ENCODE results near the gene ATG16L1. TPM values are rescaled to one million over a fixed set of nuclear protein-coding genes. Genes with fewer than 3 reads are reported as not detected.

Gene ATG16L1
- polyA plus RNA-seq, 1 donor = 18.9 TPM

GRCh38 chr2:233261819-233262555, 10.5 kb downstream of the ATG16L1 start:
- no peak for DNase-seq

DNA sequence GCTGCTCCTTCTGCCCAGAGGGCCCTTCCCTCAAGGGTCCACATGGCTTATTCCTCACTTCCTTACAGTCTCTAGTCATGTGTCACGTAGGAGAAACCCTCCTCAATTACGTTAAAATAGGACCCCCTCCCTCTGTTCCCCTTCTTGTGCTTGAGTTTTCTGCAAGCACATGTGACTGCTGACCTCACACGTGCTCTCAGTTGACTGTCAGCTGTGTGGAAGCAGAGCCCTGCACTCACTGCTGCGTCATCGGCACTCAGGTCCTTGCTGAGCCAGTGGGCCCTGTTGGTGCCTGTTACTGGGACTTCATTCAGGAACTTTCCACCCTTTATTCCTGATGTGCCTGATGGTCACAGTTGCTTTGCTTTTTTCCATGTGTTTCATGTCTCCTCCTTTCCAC, 11.1 kb downstream of the ATG16L1 start:
- DNase-seq = no peak

DNA sequence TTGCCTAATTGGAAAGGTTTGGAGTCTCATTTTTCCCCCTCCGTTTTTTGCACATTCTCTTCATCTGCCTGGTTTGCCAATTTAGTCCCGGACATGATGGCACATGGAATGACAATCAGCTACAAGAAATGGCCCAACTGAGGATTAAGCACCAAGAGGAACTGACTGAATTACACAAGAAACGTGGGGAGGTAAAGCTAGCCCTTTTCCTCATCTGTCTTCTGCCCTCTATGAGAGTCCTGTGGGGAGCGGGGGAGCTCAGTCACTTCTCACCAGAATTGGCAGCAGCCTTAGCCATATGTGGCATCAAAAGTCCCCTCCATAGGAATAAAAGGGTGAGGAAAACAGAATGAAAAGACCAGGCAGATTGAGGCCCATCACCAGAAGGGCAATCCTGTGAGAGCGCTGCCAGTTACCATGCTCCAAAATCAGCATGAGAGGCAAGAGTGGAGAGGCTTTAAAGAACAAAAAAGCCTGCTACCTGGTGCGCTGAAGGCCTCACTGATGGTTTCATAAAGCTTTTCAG, 11.6 kb downstream of the ATG16L1 start:
- no peak for DNase-seq

DNA sequence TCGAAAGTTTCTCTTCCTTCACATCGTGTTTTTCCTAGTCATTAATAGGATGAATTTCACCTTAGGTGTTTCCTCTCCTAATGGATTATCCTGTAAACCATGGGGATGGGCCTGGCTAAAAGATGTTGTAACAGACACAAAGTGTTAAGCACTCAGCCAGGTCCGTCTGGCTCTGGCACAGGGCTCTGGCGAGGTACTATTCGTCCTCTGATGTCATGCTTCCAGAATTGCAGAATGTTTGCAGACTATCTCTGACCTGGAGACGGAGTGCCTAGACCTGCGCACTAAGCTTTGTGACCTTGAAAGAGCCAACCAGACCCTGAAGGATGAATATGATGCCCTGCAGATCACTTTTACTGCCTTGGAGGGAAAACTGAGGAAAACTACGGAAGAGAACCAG, 13.2 kb downstream of the ATG16L1 start:
- DNase-seq = no peak

DNA sequence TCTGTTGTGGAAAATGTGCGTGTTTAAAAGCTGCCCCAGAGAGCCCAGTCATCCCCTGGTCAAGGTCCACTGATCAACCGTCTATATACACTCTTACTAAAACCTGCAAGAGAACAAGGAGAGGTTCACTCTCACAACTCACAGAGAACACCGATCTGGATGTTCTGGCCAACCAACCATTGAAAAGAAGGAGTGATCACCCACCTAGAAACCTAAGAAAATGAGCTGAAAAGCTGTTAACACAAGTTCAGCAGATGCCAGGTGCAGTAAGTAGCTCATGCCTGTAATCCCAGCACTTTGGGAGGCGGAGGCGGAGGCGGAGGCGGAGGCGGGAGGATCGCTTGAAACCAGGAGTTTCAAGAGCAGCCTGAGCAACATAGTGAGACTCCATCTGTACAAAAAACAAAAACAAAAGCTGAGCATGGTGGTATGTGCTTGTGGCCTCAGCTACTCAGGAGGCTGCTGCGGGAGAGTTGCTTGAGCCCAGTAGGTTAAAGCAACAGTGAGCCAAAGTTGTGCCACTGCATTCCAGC, 14.5 kb downstream of the ATG16L1 start:
- no peak for DNase-seq

GRCh38 chr2:233266481-233266880, 15.0 kb downstream of the ATG16L1 start:
- no peak for DNase-seq

GRCh38 chr2:233267516-233268245, 16.2 kb downstream of the ATG16L1 start:
- DNase-seq = no peak

- no peak for DNase-seq
Observed at GRCh38 chr2:233270366-233270765, 18.9 kb downstream of the ATG16L1 start.

DNA sequence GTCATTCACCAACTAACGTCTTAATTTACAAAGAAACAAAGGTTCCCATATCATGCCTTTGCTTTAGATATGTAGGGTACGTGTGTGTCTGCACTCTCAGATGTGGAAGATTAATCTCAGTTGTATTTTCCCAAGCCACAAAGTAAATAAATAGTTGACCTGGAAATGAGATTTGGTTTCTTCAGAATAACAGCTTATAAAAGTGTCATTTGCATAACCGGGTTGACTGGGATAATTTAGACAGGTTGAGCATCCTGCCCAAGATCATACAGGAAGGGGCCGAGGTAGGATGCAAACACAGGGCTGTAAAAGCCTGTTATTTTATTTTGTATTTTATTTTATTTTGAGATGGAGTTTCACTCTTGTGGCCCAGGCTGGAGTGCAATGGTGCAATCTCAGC, 19.5 kb downstream of the ATG16L1 start:
- DNase-seq = no peak

DNA sequence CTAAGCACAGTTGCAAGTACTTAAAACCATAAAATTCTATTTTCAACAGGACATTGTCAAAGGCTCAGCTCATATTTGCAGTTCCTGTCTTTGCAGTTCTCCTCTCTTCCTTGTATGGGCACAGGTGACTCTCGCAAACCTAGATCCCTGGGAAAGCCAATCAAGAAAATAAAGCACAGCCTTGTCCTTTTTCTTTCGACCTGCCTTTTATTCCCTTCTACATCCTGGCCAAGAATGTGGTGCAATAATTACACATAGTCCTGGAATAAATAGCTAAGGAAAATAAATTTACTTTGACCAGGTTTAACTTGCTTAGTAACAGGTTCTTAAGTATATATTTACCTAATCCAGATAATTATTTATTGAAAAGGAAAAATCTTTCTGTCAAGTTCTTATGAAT, 20.2 kb downstream of the ATG16L1 start:
- no peak for DNase-seq

- DNase-seq = no peak
Observed at GRCh38 chr2:233273120-233273519, 21.6 kb downstream of the ATG16L1 start.

DNA sequence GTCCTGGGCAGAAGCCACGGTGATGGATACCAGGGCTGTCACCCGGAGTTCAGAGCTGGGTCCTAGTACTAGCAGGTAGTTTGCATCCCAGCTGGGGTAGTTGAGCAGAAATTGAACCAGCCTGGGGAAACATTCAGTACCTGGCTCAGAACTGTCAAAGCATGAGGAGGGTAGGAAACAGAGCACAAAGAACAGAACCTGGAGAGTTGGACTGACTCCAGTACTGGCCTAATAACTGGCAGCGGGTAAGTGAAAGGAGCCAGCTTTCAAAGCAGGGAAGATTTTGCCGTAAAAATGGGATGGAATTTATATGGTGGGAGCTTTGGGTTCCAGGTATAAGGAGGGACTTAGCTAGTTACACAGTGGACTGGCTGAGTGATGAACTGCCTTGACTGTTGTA, 23.8 kb downstream of the ATG16L1 start:
- no peak for DNase-seq

- DNase-seq = no peak
Observed at GRCh38 chr2:233278921-233279320, 27.4 kb downstream of the ATG16L1 start.

DNA sequence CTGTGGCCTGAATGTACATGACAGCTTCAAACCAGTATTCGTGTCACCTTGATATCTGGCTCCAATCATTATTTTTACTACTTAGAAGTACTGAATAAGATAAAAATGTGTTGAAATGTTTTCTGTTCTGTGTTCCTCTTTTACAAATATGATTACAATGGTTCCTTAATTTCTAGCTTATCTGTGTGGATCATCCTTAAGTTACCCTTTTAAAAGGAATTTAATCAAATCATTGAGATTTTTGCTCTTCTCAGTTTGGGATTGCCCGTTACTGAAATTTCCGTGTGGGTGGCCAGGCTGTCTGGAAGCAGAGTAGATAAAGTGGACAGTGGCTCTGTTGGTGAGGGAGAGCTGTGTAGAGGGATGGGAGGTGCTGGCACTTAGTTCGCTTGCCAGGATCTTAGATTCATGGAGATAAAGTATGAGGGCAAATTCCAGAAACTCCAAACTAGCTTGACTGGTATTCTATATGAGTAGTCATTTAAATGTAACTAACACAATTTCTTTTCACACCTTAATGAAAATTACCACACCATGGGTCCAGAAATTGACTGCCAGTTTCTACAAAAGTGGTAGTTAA, 28.7 kb downstream of the ATG16L1 start:
- DNase-seq = no peak

- DNase-seq = no peak
Observed at GRCh38 chr2:233281553-233281952, 30.1 kb downstream of the ATG16L1 start.

DNA sequence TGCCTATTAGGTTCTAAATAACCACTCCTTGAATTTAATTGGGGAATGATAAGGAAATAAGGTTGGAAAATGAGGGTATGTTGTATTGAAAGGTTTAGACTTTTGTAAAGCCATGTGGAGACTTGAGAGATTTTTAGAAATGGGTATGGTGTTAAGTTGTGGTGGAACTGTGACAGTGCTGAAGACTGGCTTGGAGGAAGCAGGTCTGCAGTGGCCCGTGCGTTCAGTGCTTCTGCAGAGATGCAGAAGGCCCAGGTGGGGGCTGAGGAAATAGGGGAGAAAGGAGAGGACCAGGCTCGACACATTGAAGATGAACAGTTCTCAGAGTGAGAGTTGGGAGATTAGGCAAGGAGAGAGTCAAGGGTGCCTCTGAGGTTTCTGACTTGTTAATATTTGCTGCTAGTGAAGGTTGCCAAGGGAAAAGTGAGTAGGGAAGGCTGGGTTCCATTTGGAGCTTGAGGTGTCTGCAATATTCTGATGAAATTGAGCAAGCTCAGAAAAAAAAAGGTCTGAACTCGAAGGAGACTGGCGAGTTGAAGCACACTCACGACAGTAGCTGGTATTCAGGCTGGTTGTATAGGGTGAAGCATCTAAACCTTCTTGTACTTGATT, 30.6 kb downstream of the ATG16L1 start:
- DNase-seq = no peak

- DNase-seq = no peak
Observed at GRCh38 chr2:233285921-233286320, 34.4 kb downstream of the ATG16L1 start.

- no peak for DNase-seq
Observed at GRCh38 chr2:233287871-233288270, 36.4 kb downstream of the ATG16L1 start.

DNA sequence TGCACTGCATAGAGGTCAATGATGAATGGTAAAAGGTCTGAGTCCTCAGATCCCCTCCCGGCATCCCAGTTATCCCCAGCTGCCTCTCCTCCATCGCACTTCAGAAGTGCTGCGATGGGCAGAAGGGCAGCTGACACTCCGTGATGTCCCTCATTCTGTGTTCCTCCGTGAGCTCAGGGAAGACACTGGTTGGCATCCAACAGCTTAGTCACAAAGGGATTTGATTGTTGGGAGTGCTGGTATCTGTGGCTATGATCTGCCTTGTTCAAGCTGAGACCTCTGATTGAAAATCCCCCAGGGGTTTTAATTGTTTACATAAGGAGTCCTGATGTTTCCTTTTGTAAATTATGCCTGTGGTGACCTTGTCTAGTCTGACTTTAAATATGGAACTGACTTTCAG, 37.2 kb downstream of the ATG16L1 start:
- DNase-seq = no peak

DNA sequence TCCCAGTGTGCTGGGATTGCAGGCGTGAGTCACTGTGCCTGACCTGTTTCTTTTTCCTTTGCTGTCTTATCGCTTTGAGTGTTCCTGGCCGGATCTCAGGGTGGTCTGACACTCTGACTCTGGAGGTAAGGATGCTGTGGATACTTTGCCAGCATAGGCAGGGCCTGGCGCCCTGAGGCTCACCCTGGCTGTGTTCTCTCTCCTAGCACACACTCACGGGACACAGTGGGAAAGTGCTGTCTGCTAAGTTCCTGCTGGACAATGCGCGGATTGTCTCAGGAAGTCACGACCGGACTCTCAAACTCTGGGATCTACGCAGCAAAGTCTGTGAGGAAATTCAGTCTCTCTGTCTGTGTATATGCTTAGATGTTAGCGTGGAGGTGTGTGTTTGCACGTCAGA, 38.2 kb downstream of the ATG16L1 start:
- DNase-seq = no peak

- no peak for DNase-seq
Observed at GRCh38 chr2:233290051-233290845, 38.8 kb downstream of the ATG16L1 start.

DNA sequence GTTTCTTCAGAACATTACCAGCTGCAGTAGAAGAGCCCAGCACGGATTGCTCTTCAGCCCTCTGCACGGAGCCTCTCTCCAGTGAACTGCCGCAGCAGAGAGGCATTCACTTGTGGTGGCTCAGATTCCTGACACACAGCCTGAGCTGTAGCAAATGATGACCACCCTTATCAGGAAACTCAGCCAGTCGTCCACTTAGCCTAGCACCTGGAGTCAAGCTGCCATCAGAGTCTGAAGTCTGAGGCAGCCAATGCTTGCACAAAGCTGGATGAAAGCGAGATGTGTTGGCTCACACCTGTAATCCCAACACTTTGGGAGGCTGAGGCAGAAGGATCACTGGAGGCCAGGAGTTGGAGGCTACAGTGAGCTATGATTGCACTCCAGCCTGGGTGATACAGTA, 44.4 kb downstream of the ATG16L1 start:
- no peak for DNase-seq

Data from hindlimb muscle (tissue), 1 donor.